WI38 (cell line): Measurements from ENCODE around the gene ALK.

Experiments
- H3K4me3 ChIP-seq: 2 replicates; pipeline ENCODE4 v1.5.1; 2011; ENCODE audit warnings: low read depth, mild to moderate bottlenecking, control low read depth, low read length
- CTCF ChIP-seq: IDR thresholded peaks from 2 replicates; pipeline ENCODE4 v1.5.1; 2012; ENCODE audit warnings: low read depth, mild to moderate bottlenecking, control low read depth, low read length

ALK gene

GRCh38 chr2:29232041-29232440, 689.3 kb downstream of the ALK start:
- H3K4me3 ChIP-seq, result no peak overlapping the region
- no peak for TF ChIP-seq CTCF

- no peak for TF ChIP-seq CTCF
- H3K4me3 ChIP-seq, result no peak overlapping the region
These were observed 691.7 kb downstream of the ALK start for GRCh38 chr2:29229640-29230039.

- TF ChIP-seq CTCF, result no peak
- H3K4me3 ChIP-seq, result no peak overlapping the region
These were observed 692.4 kb downstream of the ALK start for GRCh38 chr2:29228947-29229346.

- H3K4me3 ChIP-seq, result no peak overlapping the region
- TF ChIP-seq CTCF, result no peak
These were observed 693.3 kb downstream of the ALK start for GRCh38 chr2:29227935-29228675.

- H3K4me3 ChIP-seq, result no peak overlapping the region
- no peak for TF ChIP-seq CTCF
These were observed 694.6 kb downstream of the ALK start for GRCh38 chr2:29226808-29227207.

- H3K4me3 ChIP-seq, result no peak overlapping the region
- no peak for TF ChIP-seq CTCF
These were observed 695.0 kb downstream of the ALK start for GRCh38 chr2:29226375-29226774.

GRCh38 chr2:29225814-29226213, 695.6 kb downstream of the ALK start:
- no peak overlapping the region for H3K4me3 ChIP-seq
- TF ChIP-seq CTCF, result no peak
